ENCODE results near the gene PCIF1.
"Not testable (repeated sequence)": the region's sequence is repeated elsewhere in the genome, so short reads cannot be mapped to it uniquely, and the experiment has no call there.

Gene PCIF1

DNA sequence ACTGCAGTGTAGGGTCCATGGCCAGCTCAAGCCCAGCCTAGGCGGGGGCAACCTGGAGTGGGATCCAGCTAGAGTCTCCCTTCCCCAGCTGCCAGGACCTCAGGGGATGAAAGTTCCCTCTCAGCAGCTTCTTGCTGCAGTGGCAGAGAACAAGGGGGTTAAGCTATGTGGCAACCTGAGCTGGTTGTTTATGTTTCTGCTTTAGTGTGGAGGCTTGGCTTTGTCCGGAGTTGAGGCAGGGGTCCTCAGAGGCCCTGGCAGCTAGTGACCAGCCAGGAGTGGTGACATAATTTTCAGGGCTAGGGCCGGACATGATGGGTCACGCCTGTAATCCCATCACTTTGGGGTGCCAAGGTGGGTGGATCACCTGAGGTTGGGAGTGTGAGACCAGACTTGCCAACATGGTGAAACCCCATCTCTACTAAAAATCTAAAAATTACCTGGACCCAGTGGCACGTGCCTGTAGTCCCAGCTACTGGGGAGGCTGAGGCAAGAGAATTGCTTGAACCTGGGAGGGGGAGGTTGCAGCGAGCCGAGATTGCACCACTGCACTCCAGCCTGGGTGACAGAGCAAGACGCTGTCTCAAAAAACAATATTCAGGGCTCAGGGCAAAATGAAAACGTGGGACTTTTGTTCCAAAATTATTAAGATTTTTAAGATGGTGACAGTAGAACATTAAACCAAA, 8.5 kb upstream of the PCIF1 start:
- CTCF ChIA-PET = no interaction called here
- Mint-ChIP-seq H3K27ac (no peak overlapping the region), H3K4me1 (no peaks in the 10 kb centered on the region), H3K4me3 (no peak overlapping the region), H3K27me3 (peaks cover 39% of the 10 kb centered on the region), H3K9me3 (no peaks in the 10 kb centered on the region), H3K36me3 (no peaks in the 10 kb centered on the region)
- DNase-seq = no peak

DNA sequence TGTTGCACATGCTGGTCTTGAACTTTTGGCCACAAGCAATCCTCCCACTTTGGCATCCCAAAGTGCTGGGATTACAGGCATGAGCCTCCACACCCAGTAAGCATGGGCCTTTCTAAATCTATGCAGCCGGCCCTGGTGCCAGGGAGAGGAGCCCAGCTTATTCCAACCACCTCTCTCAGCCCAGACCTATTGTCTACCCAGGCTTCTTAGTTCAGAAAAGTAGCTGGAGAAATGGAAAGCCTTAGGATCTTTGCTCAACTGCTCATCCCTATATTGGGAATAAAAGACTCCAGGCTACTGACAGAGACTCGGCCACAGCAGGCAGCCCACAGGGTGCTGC, 7.8 kb upstream of the PCIF1 start:
- no peaks in the 10 kb centered on the region for H3K9me3 Mint-ChIP-seq
- DNase-seq = no peak
- H3K4me3 Mint-ChIP-seq = no peak overlapping the region
- CTCF ChIA-PET = interaction anchor here (1.8 kb wide), 1 partner anchor 44 kb away, joined by 5 read pairs; no protein-coding TSS in a partner anchor
- H3K36me3 Mint-ChIP-seq = no peaks in the 10 kb centered on the region
- no peaks in the 10 kb centered on the region for H3K4me1 Mint-ChIP-seq
- peaks cover 32% of the 10 kb centered on the region for H3K27me3 Mint-ChIP-seq
- H3K27ac Mint-ChIP-seq = no peak overlapping the region

GRCh38 chr20:45927071-45927878, 7.2 kb upstream of the PCIF1 start:
- Mint-ChIP-seq H3K4me1 (peaks cover 2% of the 10 kb centered on the region), H3K27me3 (peaks cover 26% of the 10 kb centered on the region), H3K9me3 (no peaks in the 10 kb centered on the region), H3K4me3 (no peak overlapping the region), H3K27ac (no peak overlapping the region), H3K36me3 (no peaks in the 10 kb centered on the region)
- CTCF ChIA-PET = interaction anchor here (1.2 to 1.8 kb wide), 2 partner anchors 37 to 43 kb away, joined by 3 to 5 read pairs; no protein-coding TSS in a partner anchor
- no peak for DNase-seq

- CTCF ChIA-PET = interaction anchor here (1.2 kb wide), 1 partner anchor 133 kb away, joined by 4 read pairs; no protein-coding TSS in a partner anchor
These were observed 2.8 kb upstream of the PCIF1 start for GRCh38 chr20:45931680-45932079.

DNA sequence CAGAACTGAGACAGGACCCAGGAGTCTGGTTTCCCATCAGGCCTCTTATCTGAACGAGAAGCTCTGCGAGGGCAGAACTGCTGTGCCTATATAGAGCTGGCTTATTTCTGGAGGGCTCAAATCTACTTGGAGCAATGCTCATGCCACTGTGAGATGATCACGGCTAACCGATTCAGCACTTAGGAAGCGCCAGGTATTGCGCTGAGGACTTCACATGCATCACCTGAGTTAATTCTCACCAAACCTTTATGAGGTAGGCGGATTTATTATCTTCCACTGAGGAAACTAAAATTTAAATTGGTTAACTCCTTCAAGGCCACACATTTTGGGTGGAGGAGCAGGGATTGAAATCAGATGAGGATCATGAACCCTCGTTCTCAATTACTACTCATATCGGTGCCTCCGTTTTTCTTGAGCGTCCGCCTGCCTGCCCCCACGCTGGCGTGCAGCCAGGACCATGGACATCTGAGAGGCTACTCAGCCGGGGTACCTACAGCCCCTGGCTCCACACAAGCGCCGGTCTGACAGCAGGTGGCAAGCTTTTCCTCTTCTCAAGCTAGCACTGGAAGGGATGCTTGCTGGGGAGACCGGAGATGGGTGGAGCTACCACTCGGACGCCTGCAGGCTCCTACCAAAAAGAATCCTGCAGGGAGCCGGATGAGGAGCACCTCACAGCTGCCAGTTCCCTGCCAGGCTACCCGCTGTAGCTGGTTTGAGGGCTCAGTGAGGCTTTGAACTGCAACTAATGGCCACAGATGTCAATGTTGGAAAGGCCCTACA, 1.0 kb upstream of the PCIF1 start:
- peaks cover 19% of the 10 kb centered on the region for H3K36me3 Mint-ChIP-seq
- DNase-seq = peak; percentile 78
- H3K27ac Mint-ChIP-seq = peak overlapping the region; percentile 97
- H3K27me3 Mint-ChIP-seq = no peaks in the 10 kb centered on the region
- no peaks in the 10 kb centered on the region for H3K9me3 Mint-ChIP-seq
- H3K4me3 Mint-ChIP-seq = peak overlapping the region; percentile 99
- CTCF ChIA-PET = interaction anchor here (0.8 to 4.4 kb wide), 11 partner anchors 11 to 134 kb away, joined by 3 to 19 read pairs (median 5); no protein-coding TSS in a partner anchor
- peaks cover 37% of the 10 kb centered on the region for H3K4me1 Mint-ChIP-seq

More at GRCh38 chr20:45931680-45932079, 2.8 kb upstream of the PCIF1 start:
- H3K36me3 Mint-ChIP-seq, H3K27me3 Mint-ChIP-seq, H3K4me3 Mint-ChIP-seq, DNase-seq, H3K27ac Mint-ChIP-seq, H3K9me3 Mint-ChIP-seq: not testable (repeated sequence)
- peaks cover 22% of the 10 kb centered on the region for H3K4me1 Mint-ChIP-seq

- no peaks in the 10 kb centered on the region for H3K9me3 Mint-ChIP-seq
- CTCF ChIA-PET = interaction anchor here (0.8 to 4.4 kb wide), 11 partner anchors 10 to 135 kb away, joined by 3 to 19 read pairs (median 5); no protein-coding TSS in a partner anchor
- peak overlapping the region; percentile 97 for H3K27ac Mint-ChIP-seq
- no peaks in the 10 kb centered on the region for H3K27me3 Mint-ChIP-seq
- peak overlapping the region; percentile 99 for H3K4me3 Mint-ChIP-seq
- H3K36me3 Mint-ChIP-seq = peaks cover 22% of the 10 kb centered on the region
- DNase-seq = peak; percentile 73
- H3K4me1 Mint-ChIP-seq = peaks cover 37% of the 10 kb centered on the region
These were observed 367 bp upstream of the PCIF1 start for GRCh38 chr20:45934046-45934585.

DNA sequence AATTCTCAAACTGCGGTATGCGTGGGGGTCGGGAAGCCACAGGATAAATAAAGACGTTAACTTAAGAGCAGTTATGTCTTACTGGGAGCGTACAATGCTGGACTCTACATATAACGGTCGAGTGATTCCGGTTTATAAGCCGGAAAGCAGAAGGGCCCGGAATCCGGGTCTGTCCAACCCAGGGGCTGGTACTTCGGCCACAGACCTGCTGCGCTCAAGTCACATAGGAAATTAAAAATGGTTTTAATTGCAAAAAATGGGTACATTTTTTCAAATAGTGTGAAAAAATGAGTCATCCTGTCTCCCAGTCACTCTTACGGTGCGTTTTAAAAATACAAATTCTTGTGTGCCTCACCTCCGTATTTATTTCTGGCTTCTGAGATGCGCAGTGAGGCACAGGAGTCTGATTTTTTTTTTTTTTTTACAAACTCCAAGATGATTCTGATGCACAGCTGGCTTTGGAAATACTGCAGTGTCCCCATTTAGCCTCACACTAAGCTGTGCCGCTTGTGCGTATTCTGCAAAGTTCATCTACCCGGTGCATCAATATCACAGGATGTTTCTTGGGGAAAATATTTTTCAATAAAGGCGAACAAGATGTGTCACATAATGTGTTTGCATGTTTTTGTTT, 1.0 kb downstream of the PCIF1 start:
- H3K9me3 Mint-ChIP-seq = no peaks in the 10 kb centered on the region
- DNase-seq = no peak
- peak overlapping the region; percentile 92 for H3K27ac Mint-ChIP-seq

GRCh38 chr20:45937765-45938164, 3.3 kb downstream of the PCIF1 start:
- peaks cover 35% of the 10 kb centered on the region for H3K36me3 Mint-ChIP-seq
- H3K27me3 Mint-ChIP-seq = no peaks in the 10 kb centered on the region
- H3K4me1 Mint-ChIP-seq = peaks cover 33% of the 10 kb centered on the region
- DNase-seq = no peak
- H3K4me3 Mint-ChIP-seq = peak overlapping the region; percentile 26
- no peaks in the 10 kb centered on the region for H3K9me3 Mint-ChIP-seq
- peak overlapping the region; percentile 60 for H3K27ac Mint-ChIP-seq
- CTCF ChIA-PET = interaction anchor here (1.2 to 2.5 kb wide), 5 partner anchors 10 to 138 kb away, joined by 3 to 9 read pairs (median 7); no protein-coding TSS in a partner anchor

More for the DNA sequence above, 1.0 kb downstream of the PCIF1 start:
- H3K36me3 Mint-ChIP-seq = peaks cover 34% of the 10 kb centered on the region
- peak overlapping the region; percentile 90 for H3K4me3 Mint-ChIP-seq
- H3K4me1 Mint-ChIP-seq = peaks cover 37% of the 10 kb centered on the region
- H3K27me3 Mint-ChIP-seq = no peaks in the 10 kb centered on the region
- CTCF ChIA-PET = interaction anchor here (1.8 to 4.4 kb wide), 2 partner anchors 35 to 136 kb away, joined by 9 to 19 read pairs; no protein-coding TSS in a partner anchor

DNA sequence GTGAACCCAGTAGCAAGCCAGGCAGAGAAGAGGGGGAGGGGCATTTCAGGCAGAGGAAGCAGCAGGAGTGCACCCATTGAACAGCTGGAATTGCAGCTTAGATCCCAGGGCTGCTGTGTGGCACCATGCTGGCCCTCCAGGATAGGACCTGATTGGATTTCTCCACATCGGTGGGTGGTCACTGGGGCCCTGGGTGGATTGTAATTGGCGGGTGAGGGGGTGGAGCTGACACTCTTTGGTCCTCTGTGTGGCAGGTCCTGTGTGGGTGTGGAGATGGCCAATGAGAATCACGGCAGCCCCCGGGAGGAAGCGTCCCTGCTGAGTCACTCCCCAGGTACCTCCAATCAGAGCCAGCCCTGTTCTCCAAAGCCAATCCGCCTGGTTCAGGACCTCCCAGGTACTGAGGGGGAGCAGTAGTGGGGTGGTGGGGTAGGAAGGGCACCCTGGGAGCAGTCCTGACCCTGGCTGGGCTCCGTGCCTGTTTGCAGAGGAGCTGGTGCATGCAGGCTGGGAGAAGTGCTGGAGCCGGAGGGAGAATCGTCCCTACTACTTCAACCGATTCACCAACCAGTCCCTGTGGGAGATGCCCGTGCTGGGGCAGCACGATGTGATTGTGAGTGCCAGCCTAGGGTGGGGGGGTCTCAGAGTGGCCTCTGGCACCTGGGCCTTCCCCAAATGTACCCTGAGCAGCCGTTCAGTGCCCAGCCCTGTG, 4.4 kb downstream of the PCIF1 start:
- no peak overlapping the region for H3K27ac Mint-ChIP-seq
- no peaks in the 10 kb centered on the region for H3K27me3 Mint-ChIP-seq
- peaks cover 46% of the 10 kb centered on the region for H3K36me3 Mint-ChIP-seq
- H3K4me1 Mint-ChIP-seq = peaks cover 26% of the 10 kb centered on the region
- DNase-seq = no peak
- CTCF ChIA-PET = interaction anchor here (1.2 to 2.5 kb wide), 5 partner anchors 8 to 140 kb away, joined by 3 to 9 read pairs (median 4); no protein-coding TSS in a partner anchor
- H3K4me3 Mint-ChIP-seq = no peak overlapping the region
- H3K9me3 Mint-ChIP-seq = no peaks in the 10 kb centered on the region

DNA sequence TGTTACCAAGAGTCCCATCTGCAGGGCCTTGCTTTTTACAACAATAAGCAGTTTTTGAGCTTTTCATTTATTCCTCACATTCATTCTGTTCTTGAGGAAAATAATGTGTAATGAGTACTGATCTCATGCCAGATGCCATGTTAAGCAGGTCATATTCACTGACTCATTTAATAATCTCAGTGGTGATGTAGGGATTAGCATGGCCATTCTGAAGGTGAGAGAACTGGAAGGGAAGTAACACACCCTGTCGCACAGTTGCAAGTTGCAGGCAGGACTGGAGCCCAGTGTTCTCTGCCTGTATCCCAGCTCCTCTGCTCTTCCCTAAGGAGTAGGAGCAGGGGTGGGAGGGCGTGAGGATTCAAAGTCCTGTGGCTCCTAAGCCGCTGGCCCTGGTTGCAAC, 5.6 kb downstream of the PCIF1 start:
- no peak overlapping the region for H3K4me3 Mint-ChIP-seq
- CTCF ChIA-PET = interaction anchor here (1.3 to 1.6 kb wide), 2 partner anchors 21 to 30 kb away, joined by 3 to 4 read pairs; no protein-coding TSS in a partner anchor
- H3K9me3 Mint-ChIP-seq = no peaks in the 10 kb centered on the region
- DNase-seq = no peak
- H3K4me1 Mint-ChIP-seq = peaks cover 26% of the 10 kb centered on the region
- no peaks in the 10 kb centered on the region for H3K27me3 Mint-ChIP-seq
- no peak overlapping the region for H3K27ac Mint-ChIP-seq
- H3K36me3 Mint-ChIP-seq = peaks cover 57% of the 10 kb centered on the region

- CTCF ChIA-PET = interaction anchor here (1.6 kb wide), 1 partner anchor 21 kb away, joined by 4 read pairs; no protein-coding TSS in a partner anchor
- H3K4me1 Mint-ChIP-seq = peaks cover 23% of the 10 kb centered on the region
These were observed 6.0 kb downstream of the PCIF1 start for GRCh38 chr20:45940469-45940868.

GRCh38 chr20:45943613-45944012, 9.1 kb downstream of the PCIF1 start:
- no peak for DNase-seq
- no peak overlapping the region for H3K4me3 Mint-ChIP-seq
- H3K27ac Mint-ChIP-seq = peak overlapping the region; percentile 45
- H3K27me3 Mint-ChIP-seq = no peaks in the 10 kb centered on the region
- H3K36me3 Mint-ChIP-seq = peaks cover 56% of the 10 kb centered on the region
- peaks cover 2% of the 10 kb centered on the region for H3K4me1 Mint-ChIP-seq
- CTCF ChIA-PET = interaction anchor here (1.1 to 2.5 kb wide), 2 partner anchors 26 to 119 kb away, joined by 4 to 10 read pairs; no protein-coding TSS in a partner anchor
- H3K9me3 Mint-ChIP-seq = no peaks in the 10 kb centered on the region

More at GRCh38 chr20:45940469-45940868, 6.0 kb downstream of the PCIF1 start:
- no peak overlapping the region for H3K4me3 Mint-ChIP-seq
- peaks cover 59% of the 10 kb centered on the region for H3K36me3 Mint-ChIP-seq
- no peaks in the 10 kb centered on the region for H3K27me3 Mint-ChIP-seq
- H3K9me3 Mint-ChIP-seq = no peaks in the 10 kb centered on the region
- H3K27ac Mint-ChIP-seq = no peak overlapping the region
- no peak for DNase-seq
